ENCODE measurements around the gene SCNM1.

The SCNM1 gene

GRCh38 chr1:151147132-151147503 is 18.8 kb upstream of the SCNM1 start:
- peak overlapping the region; percentile 69 for H3K4me3 ChIP-seq (ENCODE audit: low read depth, low read length)
- TF ChIP-seq CTCF (IDR thresholded peaks at IDR 0.05; ENCODE audit: low read depth, low read length), result no peak

- TF ChIP-seq CTCF (IDR thresholded peaks at IDR 0.05; ENCODE audit: low read depth, low read length), result no peak
- H3K4me3 ChIP-seq (ENCODE audit: low read depth, low read length), result no peak overlapping the region
Observed at GRCh38 chr1:151147665-151148064, 18.3 kb upstream of the SCNM1 start.

- no peak within 1 kb of the TSS for H3K4me3 ChIP-seq (ENCODE audit: low read depth, low read length)
- no peak for TF ChIP-seq CTCF (IDR thresholded peaks at IDR 0.05; ENCODE audit: low read depth, low read length)
Observed at GRCh38 chr1:151156515-151156819, 9.5 kb upstream of the SCNM1 start, which contains the start of gene TNFAIP8L2. Gene TNFAIP8L2 (plus strand): TSS chr1:151156649. CDS start chr1:151158698, 2,049 bp downstream.

GRCh38 chr1:151157067-151157531 is 8.8 kb upstream of the SCNM1 start:
- no peak overlapping the region for H3K4me3 ChIP-seq (ENCODE audit: low read depth, low read length)

GRCh38 chr1:151158326-151158725 is 7.6 kb upstream of the SCNM1 start:
- H3K4me3 ChIP-seq (ENCODE audit: low read depth, low read length), result no peak overlapping the region
- no peak for TF ChIP-seq CTCF (IDR thresholded peaks at IDR 0.05; ENCODE audit: low read depth, low read length)

More at GRCh38 chr1:151157067-151157531, 8.8 kb upstream of the SCNM1 start:
- no peak for TF ChIP-seq CTCF (IDR thresholded peaks at IDR 0.05; ENCODE audit: low read depth, low read length)

GRCh38 chr1:151158751-151159251 is 7.1 kb upstream of the SCNM1 start:
- no peak overlapping the region for H3K4me3 ChIP-seq (ENCODE audit: low read depth, low read length)
- TF ChIP-seq CTCF (IDR thresholded peaks at IDR 0.05; ENCODE audit: low read depth, low read length), result no peak

- H3K4me3 ChIP-seq (ENCODE audit: low read depth, low read length), result no peak overlapping the region
- no peak for TF ChIP-seq CTCF (IDR thresholded peaks at IDR 0.05; ENCODE audit: low read depth, low read length)
Observed at GRCh38 chr1:151159373-151159772, 6.6 kb upstream of the SCNM1 start.

All from WI38 (cell line).